HepG2 (cell line): ENCODE measurements around the gene TPCN2. TPM values are rescaled to one million over a fixed set of nuclear protein-coding genes. Genes with fewer than 3 reads are reported as not detected.
A peak's percentile ranks its signal among the peaks of the same experiment; 100 is the strongest.

Source experiments
- ATF4 ChIP-seq, 2 experiments: fragments of 450-650 bp in 1 of 2; sonication (generic) in 1 of 2; formaldehyde crosslinking; IDR thresholded peaks; 2 replicates each; pipeline versions ENCODE4 v1.5.0 to v1.8.0; 2020 to 2022; ENCODE audit warnings: mild to moderate bottlenecking in 1 of 2, missing genetic modification reagents in 1 of 2
- CHCHD3 ChIP-seq: sonication (generic); formaldehyde crosslinking; IDR thresholded peaks from 2 replicates; pipeline ENCODE4 v1.8.0; 2022; ENCODE audit warnings: mild to moderate bottlenecking, missing genetic modification reagents, moderate library complexity
- HNRNPLL ChIP-seq: fragments of 200-400 bp; formaldehyde crosslinking; IDR thresholded peaks from 2 replicates; pipeline ENCODE4 v1.6.1; 2017; ENCODE audit warnings: mild to moderate bottlenecking, low read depth, low read length; ENCODE audit not compliant: poor library complexity, severe bottlenecking
- KIAA2018 ChIP-seq: sonication (generic); formaldehyde crosslinking; IDR thresholded peaks from 2 replicates; pipeline ENCODE4 v1.5.0; 2020; ENCODE audit warnings: mild to moderate bottlenecking, missing genetic modification reagents, borderline replicate concordance
- MAF1 ChIP-seq: sonication (generic); formaldehyde crosslinking; IDR thresholded peaks from 2 replicates; pipeline ENCODE4 v1.5.0; 2020; ENCODE audit warnings: missing genetic modification reagents, borderline replicate concordance
- MXD4 ChIP-seq: IDR thresholded peaks from 2 replicates; pipeline ENCODE4 v1.6.1; 2016; ENCODE audit warnings: mild to moderate bottlenecking, missing biosample characterization, missing genetic modification reagents
- SNAPC4 ChIP-seq: sonication (generic); formaldehyde crosslinking; IDR thresholded peaks from 2 replicates; pipeline ENCODE4 v1.4.0; 2020; ENCODE audit warnings: mild to moderate bottlenecking, missing genetic modification reagents
- SP140L ChIP-seq: sonication (generic); formaldehyde crosslinking; IDR thresholded peaks from 2 replicates; pipeline ENCODE4 v1.4.0; 2020; ENCODE audit warnings: missing genetic modification reagents, borderline replicate concordance
- STAG1 ChIP-seq: sonication (generic); formaldehyde crosslinking; IDR thresholded peaks from 2 replicates; pipeline ENCODE4 v1.4.0; 2020; ENCODE audit warnings: missing genetic modification reagents
- TEAD3 ChIP-seq: optimal IDR thresholded peaks from 2 replicates; pipeline ENCODE3; 2016; ENCODE audit warnings: borderline replicate concordance
- TOPORS ChIP-seq: sonication (generic); formaldehyde crosslinking; IDR thresholded peaks from 2 replicates; pipeline ENCODE4 v1.8.0; 2023; ENCODE audit warnings: mild to moderate bottlenecking, missing genetic modification reagents
- ZNF225 ChIP-seq: sonication (generic); formaldehyde crosslinking; IDR thresholded peaks from 2 replicates; pipeline ENCODE4 v1.4.0; 2020; ENCODE audit warnings: mild to moderate bottlenecking, missing genetic modification reagents
- ZNF367 ChIP-seq: sonication (generic); formaldehyde crosslinking; IDR thresholded peaks from 2 replicates; pipeline ENCODE4 v1.4.0; 2020; ENCODE audit warnings: missing genetic modification reagents, borderline replicate concordance
- ZNF564 ChIP-seq: sonication (generic); formaldehyde crosslinking; IDR thresholded peaks from 2 replicates; pipeline ENCODE4 v1.8.1; 2023; ENCODE audit warnings: mild to moderate bottlenecking, missing genetic modification reagents
- ZNF816 ChIP-seq: sonication (generic); formaldehyde crosslinking; IDR thresholded peaks from 2 replicates; pipeline ENCODE4 v1.8.0; 2022; ENCODE audit warnings: missing genetic modification reagents, mild to moderate bottlenecking, borderline replicate concordance
- polyA plus RNA-seq, 8 experiments: library from polyadenylated mRNA; depleted of rRNA in 3 of 8; stranded (reverse) in 7 of 8; unstranded in 1 of 8; fragments of >200 nt; fragmentation: Illumina TruSeq in 4 of 8; extraction: Trizol in 4 of 8; gene quantifications; 2 replicates each; pipeline versions ENCODE4 v1.2.1 to v1.2.3, GENCODE V29; 2011 to 2016; ENCODE audit warnings: low read depth in 4 of 8, missing spikeins in 1 of 8, mixed read lengths in 1 of 8; ENCODE audit not compliant: insufficient read depth in 1 of 8
- total RNA-seq, 5 experiments: library from RNA; depleted of rRNA; stranded (reverse); fragments of >200 nt; fragmentation: Illumina TruSeq; extraction: Trizol; gene quantifications; 2 replicates each; pipeline ENCODE4 v1.2.3, GENCODE V29; 2016; ENCODE audit warnings: low read depth in 1 of 5

TPCN2 gene
- total and polyA plus RNA-seq, 2 of the 13 experiments (the other 11 are each of a cell fraction or from before 2014, with no cell fraction given): 5.6 to 5.9 TPM

GRCh38 chr11:69122630-69123431 is 74.1 kb downstream of the TPCN2 start (continued):
- TF ChIP-seq KIAA2018 (CRISPR knock-in tag): no peak
- peak; percentile 29; the same call in 1 of the 2 replicates for TF ChIP-seq STAG1 (CRISPR knock-in tag)
- TF ChIP-seq HNRNPLL: no peak
- TF ChIP-seq SNAPC4: no peak
- no peak for TF ChIP-seq ZNF367 (CRISPR knock-in tag)
- no peak for TF ChIP-seq TOPORS (CRISPR knock-in tag)
- TF ChIP-seq TEAD3 (CRISPR knock-in tag): peak; percentile 100
- no peak for TF ChIP-seq ATF4 (CRISPR knock-in tag; IDR thresholded peaks at IDR 0.05)
- TF ChIP-seq MXD4 (CRISPR knock-in tag): no peak
- TF ChIP-seq ZNF564 (CRISPR knock-in tag): 0 out of 2 replicates have a peak, but pooled peaks have one; percentile 34
- TF ChIP-seq CHCHD3: no peak
- no peak for TF ChIP-seq ZNF225
- no peak for TF ChIP-seq ZNF816
- TF ChIP-seq MAF1 (CRISPR knock-in tag): no peak
- no peak for TF ChIP-seq SP140L (CRISPR knock-in tag)
